ENCODE data around the gene TACR2. TPM values are rescaled to one million over a fixed set of nuclear protein-coding genes. Genes with fewer than 3 reads are reported as not detected.
A peak's percentile ranks its signal among the peaks of the same experiment; 100 is the strongest.

Gene TACR2
- total RNA-seq, 1 donor from 2014 or later, result 1.2 TPM

DNA sequence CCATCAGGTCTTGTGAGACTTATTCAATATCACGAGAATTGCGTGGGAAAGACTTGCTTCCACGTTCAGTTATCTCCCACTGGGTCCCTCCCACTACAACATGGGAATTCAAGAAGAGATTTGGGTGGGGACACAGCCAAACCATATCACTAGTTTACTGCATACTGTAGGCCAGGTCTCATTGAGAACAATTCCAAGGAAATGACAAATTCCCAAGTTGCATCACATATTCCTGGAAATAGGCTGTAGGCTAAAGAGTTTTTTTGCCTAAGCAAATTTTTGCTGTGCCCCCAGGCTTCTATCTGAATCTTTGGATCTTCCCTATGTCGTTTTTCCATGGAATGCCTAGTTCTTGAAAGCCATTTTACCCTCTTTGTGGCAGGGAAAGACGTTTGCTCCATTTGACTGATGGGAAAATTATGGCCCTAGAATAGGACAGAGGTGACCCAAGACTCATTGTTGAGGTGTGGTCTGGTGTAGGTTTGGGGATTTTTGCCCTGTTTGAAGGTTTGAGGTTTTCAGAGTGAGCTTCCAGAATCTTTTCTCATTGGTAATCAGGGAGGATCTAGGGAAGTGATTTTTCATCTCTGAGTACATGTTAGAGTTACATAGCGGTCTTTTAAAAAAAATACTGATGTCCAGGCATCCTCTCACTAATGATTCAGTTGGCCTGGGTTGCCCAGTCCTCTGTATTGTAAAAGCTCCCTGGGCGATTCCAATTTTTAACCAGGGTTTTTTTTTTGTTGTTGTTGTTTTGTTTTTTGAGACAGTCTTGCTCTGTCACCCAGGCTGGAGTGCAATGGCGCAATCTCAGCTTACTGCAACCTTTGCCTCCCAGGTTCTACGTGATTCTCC is 44.4 kb downstream of the TACR2 start:
- no peak for ATAC-seq

DNA sequence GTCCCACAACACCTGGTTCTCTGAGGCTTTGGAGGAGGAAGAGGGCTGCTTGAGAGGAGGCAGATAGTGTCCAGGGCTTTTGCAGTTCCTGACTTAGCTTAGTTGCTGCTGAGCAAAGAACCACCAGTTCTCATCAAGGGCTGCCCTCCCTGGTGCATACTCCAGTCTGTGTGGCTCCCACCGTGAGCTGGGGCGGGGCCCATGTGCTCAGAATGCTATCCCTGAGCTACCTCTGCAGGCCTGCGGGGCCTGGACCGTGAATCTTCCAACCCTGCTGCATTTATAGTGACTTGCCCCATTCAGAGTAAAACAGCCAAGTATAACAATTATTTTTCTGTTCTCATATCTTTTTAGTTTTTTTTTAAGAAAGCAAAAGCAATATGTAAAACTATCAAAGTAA is 49.2 kb downstream of the TACR2 start:
- ATAC-seq, result no peak

DNA sequence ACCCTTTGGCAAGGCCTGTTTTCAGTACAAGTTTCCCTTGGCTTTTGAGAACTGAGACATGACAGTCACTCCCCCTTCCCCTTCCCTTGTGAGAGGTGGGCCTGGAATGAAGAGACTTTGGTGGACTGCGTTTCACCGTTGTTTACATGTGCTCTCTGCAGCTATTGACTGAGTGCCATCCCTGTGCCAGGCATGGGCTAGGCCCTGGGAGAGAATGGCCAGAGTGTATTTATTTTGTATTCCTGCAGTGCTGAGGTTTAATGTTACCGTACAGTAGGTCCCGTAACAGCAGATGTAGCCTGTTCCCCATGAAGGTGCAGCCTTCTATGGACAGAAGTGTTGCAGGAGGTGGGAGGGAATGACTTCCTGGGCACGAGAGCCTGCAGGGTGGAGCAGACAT is 50.0 kb downstream of the TACR2 start:
- ATAC-seq, result no peak

DNA sequence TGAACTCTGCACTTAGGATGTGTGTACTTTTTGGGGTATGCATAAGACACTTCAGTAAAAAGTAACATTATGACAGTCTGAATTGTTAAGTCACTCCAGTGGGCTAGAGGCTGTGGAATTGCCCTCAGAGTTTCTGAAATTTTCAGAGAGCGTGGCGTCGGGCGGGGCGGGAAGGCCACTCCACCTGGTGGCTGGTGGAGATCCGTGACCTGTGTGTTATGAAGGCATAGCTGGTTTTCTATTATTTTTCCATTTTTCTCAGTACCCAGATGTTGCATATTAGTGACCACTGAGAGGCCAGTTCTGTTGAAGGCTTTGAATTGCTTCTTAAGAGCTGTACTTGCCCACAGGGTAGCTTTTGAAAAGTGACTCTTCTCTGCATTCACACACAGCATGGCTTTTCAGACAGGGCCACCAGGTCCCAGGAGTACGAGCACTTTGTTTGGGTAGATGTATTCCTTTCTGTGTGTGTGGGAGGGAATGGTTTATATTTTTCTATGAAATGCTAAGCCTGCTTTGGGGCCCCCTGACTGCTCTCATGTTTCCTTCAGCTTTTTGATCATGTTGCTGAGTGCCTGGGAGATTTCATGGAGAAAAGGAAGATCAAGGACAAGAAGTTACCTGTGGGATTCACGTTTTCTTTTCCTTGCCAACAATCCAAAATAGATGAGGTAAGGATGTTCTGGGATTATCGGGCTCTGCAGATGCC is 52.3 kb downstream of the TACR2 start:
- no peak for ATAC-seq

DNA sequence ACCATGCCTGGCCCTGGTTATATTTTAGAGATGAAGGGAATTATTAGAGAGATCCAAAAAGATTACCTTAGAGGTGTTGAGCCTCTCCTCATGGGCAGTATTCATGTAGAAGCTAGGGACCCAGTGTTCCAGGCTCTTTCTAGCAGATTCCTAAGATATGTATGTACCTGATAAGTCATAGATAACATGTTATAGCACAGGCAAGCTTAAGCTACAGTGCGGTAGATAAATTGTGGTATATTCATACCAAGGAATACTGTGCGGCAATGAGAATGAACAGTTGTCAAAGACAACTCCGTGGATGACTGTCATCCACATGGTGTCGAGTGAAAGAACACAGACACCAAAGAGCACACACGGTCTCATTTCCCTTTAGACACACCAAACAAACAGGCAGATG is 53.1 kb downstream of the TACR2 start:
- no peak for ATAC-seq

DNA sequence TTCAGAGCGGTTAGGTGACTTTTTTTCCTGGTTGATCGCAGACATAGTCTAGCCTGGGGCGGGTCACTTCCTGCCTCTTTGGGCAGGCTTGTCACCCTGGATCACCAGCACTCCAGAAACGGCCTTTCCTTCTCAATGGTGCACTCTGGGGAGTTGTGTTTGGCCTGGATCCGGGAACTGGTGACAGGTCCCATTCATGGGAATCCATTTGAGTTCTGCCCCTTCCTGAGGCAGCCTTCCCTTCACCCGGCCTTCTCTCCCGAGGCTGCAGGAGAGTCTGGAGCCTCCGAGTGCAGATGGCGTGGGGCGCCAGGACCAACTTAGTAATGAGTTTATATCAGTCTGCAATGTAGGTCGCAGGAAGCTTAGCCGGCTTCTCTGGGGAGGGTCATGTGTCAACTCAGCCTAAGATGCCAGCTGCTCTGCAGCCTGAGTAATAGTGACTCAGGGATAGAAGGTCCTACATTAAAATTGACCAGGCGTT is 54.2 kb downstream of the TACR2 start:
- ATAC-seq, result peak; percentile 49

DNA sequence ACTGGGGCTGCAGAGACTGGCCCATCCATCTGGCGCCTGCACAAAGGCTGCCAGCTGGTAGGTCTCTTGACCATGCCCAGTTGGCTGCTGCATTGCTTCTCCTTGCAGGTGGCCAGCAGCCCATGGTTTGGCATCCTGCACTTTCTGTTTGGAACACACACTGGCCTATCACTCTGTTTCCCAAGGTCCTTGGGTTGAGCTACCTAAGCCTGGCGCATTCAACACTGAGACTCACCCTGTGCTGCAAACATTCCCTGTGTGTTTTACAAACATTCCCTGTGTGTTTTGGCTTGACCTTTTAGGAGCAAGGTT is 55.5 kb downstream of the TACR2 start:
- peak; percentile 1 for ATAC-seq

DNA sequence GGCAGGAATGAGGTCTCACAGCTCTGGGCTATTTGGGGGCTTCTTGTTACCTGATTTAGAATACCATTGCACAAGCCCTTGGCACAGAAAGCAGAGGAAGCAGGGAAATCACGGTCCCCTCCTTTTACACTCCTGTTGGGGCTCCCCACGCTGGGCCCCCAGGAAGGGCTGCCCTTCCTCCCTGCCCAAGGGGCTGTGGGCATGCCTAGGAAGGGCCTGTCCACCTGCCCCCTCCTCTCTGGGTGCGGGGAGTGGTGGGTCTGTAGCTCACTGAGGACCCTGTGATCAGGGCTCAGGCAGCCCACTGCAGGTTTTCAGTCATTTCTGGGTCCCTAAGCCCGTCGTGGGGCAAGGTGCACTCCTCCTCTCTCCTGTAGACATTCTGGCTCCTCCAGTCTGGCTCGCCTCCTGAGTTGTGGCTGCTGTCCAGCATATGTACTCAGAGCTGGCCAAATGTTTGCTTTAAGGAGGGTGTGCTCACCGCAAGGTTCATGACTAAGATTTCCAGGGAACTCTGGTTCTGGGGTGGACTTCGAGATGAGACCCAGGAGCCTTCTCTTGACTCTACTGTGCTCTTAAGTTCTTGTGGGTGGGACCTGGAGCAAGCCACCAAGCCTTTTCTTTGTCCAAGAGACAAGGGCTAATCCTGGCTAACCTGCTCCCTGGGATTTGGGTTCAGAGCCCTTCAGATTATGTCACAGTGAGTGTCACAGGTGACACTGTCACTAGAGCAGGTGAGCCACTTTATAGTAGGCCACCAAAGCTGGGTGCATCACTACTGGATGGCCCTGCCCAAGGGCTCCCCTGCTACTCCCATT is 56.0 kb downstream of the TACR2 start:
- peak; percentile 89 for ATAC-seq

DNA sequence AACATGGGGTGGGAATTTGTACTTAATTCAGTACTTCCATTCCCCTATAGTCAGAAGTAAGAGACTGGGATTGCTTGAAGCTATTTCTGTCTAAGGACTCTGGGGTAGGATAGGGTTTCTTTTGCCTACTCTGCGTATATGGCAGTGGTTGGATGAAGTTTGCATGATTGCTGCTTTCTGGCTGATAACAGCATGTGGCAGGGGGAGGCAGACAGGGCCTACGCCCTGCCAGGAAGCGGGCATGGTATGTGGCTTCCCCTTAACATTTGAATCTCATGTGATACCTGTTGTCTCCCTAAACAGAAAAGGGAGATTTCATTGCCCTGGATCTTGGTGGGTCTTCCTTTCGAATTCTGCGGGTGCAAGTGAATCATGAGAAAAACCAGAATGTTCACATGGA is 57.1 kb downstream of the TACR2 start:
- no peak for ATAC-seq

DNA sequence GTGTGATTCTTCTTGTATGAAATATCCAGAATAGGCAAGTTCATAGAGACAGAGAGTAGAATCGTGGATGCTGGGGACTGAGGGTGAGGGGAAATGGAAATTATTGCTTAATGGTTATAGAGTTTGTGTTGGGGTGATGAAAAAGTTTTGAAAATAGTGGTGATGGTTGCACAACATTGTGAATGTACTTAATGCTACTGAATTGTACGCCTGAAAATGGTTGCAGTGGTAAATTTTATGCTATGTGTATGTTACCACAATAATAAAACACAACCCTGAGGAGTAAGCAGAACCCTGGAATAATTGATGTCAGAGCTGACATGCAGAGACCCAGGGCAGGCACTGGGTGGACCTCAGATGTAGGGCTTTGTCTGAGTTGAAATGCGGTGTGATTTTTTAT is 57.6 kb downstream of the TACR2 start:
- ATAC-seq, result no peak

DNA sequence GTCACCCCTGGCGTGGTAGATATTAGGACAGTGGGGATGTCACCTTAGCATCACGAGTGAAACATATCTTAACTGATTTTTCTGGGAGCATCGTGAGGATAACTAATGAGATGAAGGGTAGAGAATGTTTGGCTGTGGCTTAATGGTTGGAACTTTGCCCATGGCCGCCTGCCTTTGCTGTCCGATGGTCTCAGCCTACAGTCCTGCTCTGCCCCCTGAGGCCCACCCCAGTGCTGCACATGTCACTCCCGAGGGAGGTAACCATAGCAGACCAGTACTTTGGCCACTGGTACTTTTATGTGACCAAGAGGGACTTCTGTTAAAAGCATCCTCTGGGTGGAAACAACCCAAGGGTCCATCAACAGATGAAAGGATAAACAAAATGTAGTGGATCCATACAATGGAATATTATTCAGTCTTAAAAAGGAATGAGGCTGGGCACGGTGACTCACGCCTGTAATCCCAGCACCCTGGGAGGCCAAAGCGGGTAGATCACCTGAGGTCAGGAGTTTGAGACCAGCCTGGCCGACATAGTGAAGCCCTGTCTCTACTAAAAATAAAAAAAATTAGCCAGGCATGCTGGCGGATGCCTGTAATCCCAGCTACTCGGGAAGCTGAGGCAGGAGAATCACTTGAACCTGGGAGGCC is 58.4 kb downstream of the TACR2 start:
- no peak for ATAC-seq

DNA sequence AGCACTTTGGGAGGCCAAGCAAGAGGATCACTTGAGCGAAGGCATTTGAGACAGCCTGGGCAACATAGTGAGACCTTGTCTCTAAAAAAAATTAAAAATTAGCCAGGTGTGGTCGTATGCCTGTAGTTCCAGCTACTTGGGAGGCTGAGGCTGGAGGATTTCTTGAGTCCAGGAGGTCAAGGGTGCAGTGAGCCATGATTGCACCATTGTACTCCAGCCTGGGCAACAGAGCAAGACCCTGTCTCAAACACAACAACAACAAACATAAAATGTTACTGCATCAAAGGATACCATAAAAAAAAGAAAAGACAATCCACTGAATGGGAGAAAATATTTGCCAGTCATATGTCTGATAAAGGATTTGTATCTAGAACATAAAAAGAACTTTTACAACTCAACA is 60.5 kb downstream of the TACR2 start:
- ATAC-seq, result no peak

DNA sequence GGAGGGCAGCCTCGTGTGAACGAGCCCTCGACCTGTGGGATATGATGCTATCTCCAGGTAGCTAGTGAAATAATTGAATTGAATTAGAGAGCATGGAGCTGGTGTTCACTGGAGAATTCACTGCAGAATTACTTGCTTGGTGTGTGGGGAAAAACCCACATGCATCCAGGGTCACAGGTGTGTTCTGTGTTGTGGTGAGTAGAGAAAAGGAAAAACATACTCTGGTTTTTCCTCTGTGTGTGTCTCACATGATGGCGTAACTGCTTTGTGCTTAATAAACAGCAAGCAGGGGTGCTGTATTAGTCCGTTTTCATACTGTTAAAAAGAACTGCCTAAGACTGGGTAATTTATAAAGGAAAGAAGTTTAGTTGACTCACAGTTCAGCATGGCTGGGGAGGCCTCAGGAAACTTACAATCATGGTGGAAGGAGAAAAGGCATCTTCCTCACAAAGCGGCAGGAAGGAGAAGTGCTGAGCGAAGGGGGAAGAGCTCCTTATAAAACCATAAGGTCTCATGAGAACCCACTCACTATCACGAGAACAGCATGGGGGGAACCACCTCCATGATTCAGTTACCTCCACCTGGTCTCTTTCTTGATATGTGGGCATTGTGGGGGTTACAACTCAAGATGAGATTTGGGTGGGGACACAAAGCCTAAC is 62.6 kb downstream of the TACR2 start:
- ATAC-seq, result no peak

Other genes with a start within 250 kb of the TACR2 start
- 22.8 TPM for gene SUPV3L1, start 236.7 kb downstream of the TACR2 start, total RNA-seq
- 0.04 TPM for gene HKDC1, start 196.6 kb downstream of the TACR2 start, total RNA-seq
- gene HK1, start 138.4 kb downstream of the TACR2 start, total RNA-seq, result 133 TPM
- 3.4 TPM for gene TSPAN15, start 34.5 kb upstream of the TACR2 start, total RNA-seq
- gene NEUROG3, start 156.5 kb upstream of the TACR2 start, total RNA-seq, result not detected
- gene FAM241B, start 213.3 kb upstream of the TACR2 start, total RNA-seq, result 2.9 TPM

Data from esophagus mucosa (tissue), 1 donor.